Measurements from ENCODE around the gene APP. TPM values are rescaled to one million over a fixed set of nuclear protein-coding genes. Genes with fewer than 3 reads are reported as not detected.
"Not testable (repeated sequence)": the region's sequence is repeated elsewhere in the genome, so short reads cannot be mapped to it uniquely, and the experiment has no call there.

The APP gene
- total RNA-seq, 2 donors from 2014 or later = 410 to 411 TPM

- DNase-seq (ENCODE audit: low spot score) = no peak
- intact Hi-C loops (cut with DNase I) = no loop called here
Observed at GRCh38 chr21:26135520-26135919, 35.0 kb downstream of the APP start.

GRCh38 chr21:26131554-26131953 is 39.0 kb downstream of the APP start:
- no peak for DNase-seq (ENCODE audit: low spot score)
- intact Hi-C loops (cut with DNase I) = no loop called here

- DNase-seq (ENCODE audit: low spot score); intact Hi-C loops (cut with DNase I): not testable (repeated sequence)
Observed at GRCh38 chr21:26131053-26131452, 39.5 kb downstream of the APP start.

DNA sequence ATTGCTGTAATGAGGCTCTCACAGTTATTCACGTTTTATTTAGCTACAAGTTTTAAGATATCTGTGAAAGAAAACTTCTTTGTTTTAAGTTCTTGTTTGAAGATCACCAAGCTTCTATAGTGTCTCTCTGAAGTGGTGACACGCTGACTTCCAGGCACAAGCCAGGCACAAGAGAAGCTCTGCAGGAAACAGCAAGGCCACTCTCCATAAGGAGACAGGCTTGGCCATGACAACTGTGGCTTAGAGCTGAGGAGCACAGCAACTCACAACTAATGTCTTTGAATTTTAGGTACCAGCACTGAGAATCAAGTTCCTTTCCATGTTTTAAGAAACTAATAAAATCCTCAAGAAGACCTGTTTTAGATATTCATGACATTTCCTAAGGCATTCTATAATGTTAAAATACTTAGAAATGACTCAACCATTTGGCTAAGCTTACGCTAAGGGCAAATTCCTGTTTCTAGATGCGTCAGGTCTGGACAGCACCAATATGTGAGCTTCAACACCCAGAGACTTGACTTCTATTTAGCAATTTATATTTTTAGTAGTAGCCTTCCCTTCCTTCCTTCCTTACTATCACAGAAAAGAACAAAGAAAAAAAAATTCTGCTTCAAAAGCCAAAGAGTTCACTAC is 40.2 kb downstream of the APP start:
- intact Hi-C loops (cut with DNase I) = no loop called here
- DNase-seq (ENCODE audit: low spot score) = no peak

GRCh38 chr21:26127918-26128317 is 42.7 kb downstream of the APP start:
- DNase-seq (ENCODE audit: low spot score) = no peak
- intact Hi-C loops (cut with DNase I) = no loop called here

DNA sequence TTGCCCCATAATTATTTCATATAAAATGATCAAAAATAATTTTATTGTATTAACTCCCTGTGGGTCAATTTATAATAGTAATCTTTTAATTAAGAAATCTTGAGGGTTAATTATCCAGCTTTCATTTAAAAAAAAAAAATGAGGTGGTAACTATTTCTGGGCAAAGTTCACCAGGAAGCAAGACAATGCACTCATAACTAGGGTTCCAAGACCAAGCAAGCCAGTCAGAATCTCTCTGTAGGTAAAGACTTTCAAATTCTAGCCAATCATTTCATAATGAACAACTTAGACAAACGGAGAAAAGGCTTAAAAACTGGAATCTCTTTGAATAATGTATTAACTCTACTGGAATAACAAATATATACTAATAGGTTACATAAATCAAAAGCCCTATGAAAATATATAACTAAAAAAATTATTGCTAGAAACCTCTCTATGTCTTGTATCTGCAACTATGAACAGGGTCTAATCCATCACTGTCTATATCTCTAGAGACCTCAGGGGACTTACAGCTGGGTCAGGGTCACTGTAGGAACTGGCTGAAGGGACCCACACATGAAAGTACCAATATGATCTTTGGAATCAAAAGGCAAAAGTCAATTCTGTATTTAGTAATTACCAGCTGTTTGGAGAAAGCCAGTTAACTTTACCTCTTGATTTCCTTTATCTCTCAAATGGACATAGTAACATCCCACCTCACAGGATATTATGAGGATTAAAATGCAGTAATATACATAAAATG is 43.3 kb downstream of the APP start:
- no peak for DNase-seq (ENCODE audit: low spot score)
- intact Hi-C loops (cut with DNase I) = no loop called here

DNA sequence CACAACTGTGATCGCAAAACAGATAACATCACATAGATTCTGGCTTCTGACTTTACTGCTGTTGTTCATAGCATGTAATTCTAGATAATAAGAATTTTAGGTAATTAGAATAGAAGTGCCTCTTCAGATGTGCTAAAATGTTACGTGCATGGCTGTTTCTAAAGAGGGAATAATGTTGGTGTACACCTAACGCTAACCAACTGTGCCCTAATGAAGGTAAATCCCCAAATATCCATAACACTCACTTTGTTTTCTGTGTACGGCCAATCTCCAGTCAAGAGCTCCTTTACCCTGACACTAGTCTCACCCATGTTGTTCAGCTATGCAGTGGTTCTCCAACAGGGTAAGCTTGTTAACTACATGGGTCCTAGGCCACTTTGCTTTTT is 44.4 kb downstream of the APP start:
- intact Hi-C loops (cut with DNase I) = no loop called here
- DNase-seq (ENCODE audit: low spot score) = no peak

GRCh38 chr21:26125433-26126167 is 45.0 kb downstream of the APP start:
- DNase-seq (ENCODE audit: low spot score) = no peak
- intact Hi-C loops (cut with DNase I) = no loop called here

- intact Hi-C loops (cut with DNase I) = no loop called here
- no peak for DNase-seq (ENCODE audit: low spot score)
Observed at GRCh38 chr21:26124896-26125295, 45.7 kb downstream of the APP start.

DNA sequence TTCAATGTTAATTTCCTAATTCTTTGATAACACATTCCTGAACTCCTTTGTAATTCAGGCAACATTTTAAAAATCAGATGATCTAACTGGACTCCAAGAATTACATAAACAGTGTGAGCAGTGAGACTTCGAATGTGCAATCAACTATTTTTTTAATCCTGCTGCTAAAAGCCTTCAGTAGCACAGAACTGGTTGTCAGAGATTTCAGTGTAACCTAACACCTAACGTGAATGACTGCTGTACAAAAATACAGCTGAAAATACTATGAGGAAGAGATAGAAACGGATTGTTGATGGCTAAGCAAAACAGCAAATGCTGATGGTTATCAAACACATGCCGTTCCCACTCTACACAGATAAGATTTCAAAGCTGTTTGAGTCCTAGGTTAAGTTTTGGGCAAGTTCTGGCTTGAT is 46.1 kb downstream of the APP start:
- no peak for DNase-seq (ENCODE audit: low spot score)
- intact Hi-C loops (cut with DNase I) = no loop called here

- intact Hi-C loops (cut with DNase I) = no loop called here
- no peak for DNase-seq (ENCODE audit: low spot score)
Observed at GRCh38 chr21:26123012-26123411, 47.6 kb downstream of the APP start.

- intact Hi-C loops (cut with DNase I) = no loop called here
- no peak for DNase-seq (ENCODE audit: low spot score)
Observed at GRCh38 chr21:26120828-26121227, 49.7 kb downstream of the APP start.

GRCh38 chr21:26119906-26120305 is 50.7 kb downstream of the APP start:
- intact Hi-C loops (cut with DNase I) = no loop called here
- no peak for DNase-seq (ENCODE audit: low spot score)

- no peak for DNase-seq (ENCODE audit: low spot score)
- intact Hi-C loops (cut with DNase I) = loop anchor here in 1 of 2 donors (1.0 kb wide), 1 partner anchor 34 kb away; no protein-coding TSS in a partner anchor
Observed at GRCh38 chr21:26118938-26119540, 51.5 kb downstream of the APP start.

DNA sequence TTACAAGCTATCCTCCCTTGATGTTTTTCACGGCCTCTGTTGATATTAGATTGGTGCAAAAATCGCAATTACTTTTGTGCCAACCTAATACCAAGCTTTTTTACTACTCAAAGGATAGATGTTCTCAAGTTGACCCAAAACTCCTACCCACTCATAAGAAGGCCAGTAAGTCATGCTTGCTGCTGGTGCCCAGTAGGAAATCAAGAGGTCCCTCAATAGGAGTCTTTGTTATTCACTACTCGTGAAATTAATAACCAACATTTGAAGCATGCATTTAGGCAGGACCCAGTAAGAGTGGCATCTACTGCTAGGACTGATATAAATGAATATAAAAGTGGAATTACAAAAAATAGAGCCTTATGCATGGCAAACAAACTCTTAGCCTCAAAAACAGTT is 52.6 kb downstream of the APP start:
- DNase-seq (ENCODE audit: low spot score) = no peak
- intact Hi-C loops (cut with DNase I) = loop anchor here in 1 of 2 donors (1.0 kb wide), 1 partner anchor 35 kb away; no protein-coding TSS in a partner anchor

GRCh38 chr21:26117324-26117971 is 53.1 kb downstream of the APP start:
- no peak for DNase-seq (ENCODE audit: low spot score)
- intact Hi-C loops (cut with DNase I) = no loop called here

DNA sequence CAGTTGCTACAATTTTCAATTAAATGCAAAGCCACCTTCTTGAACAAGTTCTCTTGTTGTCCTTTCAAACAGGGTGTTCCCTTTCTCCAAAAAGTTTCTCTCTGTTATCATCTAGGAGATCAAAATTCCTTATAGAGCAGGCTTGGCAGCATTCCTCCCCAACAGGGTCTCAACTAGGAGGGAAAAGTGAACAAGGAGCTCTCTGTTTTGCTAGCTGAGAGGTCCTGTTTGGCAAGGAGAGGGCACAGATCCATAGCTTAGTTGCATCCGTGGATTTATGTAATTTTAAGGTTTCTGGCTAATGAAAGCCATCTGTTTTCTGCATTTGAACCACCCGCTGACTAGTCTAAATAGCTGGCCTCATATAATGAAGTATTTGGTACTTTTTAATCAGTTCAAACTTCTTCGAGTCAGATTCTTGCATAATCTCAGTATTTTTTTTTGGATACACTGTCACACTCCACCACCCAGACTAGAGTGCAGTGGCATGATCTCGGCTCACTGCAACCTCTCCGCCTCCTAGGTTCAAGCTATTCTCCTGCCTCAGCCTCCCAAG is 54.0 kb downstream of the APP start:
- intact Hi-C loops (cut with DNase I) = no loop called here
- DNase-seq (ENCODE audit: low spot score) = no peak

DNA sequence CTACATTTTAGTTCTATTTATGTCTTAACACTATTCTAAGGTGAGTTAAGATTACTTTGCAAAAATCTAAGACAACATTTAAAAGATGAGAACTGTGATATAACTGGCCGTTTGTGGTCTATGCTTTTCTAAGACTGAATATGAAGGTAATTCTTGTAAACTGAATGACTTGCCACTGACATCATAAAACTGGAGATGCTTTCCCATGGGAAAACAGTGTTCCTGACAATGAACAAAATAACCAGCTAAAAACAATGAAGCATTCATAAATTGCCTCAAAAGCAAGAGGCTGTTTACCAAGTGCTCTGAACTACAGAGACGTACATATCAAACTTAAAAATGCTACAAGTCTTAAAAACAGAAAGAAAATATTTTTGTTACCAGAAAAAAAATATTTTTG is 54.7 kb downstream of the APP start:
- intact Hi-C loops (cut with DNase I) = no loop called here
- no peak for DNase-seq (ENCODE audit: low spot score)

- intact Hi-C loops (cut with DNase I) = no loop called here
Observed at GRCh38 chr21:26115305-26115704, 55.3 kb downstream of the APP start.

More at GRCh38 chr21:26115305-26115704, 55.3 kb downstream of the APP start:
- no peak for DNase-seq (ENCODE audit: low spot score)
